AG04449 (cell line): Measurements from ENCODE around the gene TERB1.

Experiments
- CTCF ChIA-PET: fragments of 350-600 bp; formaldehyde crosslinking; extraction: SDS; loops from one replicate; lab custom pipeline; 2021; ENCODE audit warnings: antibody characterized with exemption; lab: Yijun Ruan, JAX
- POLR2A ChIA-PET: fragments of 400-600, 350-600 bp; formaldehyde crosslinking; extraction: SDS; loops from one replicate; lab custom pipeline; 2020; ENCODE audit warnings: antibody characterized with exemption, inconsistent platforms; lab: Yijun Ruan, JAX
- DNase-seq: peaks from one replicate; pipeline ENCODE4 v3.0.0-alpha.2; 2010; ENCODE audit warnings: low read depth, low spot score
- H3K4me3 ChIP-seq: 2 replicates; pipeline ENCODE4 v1.5.1; 2011; ENCODE audit warnings: low read depth, mild to moderate bottlenecking, control low read depth, low read length
- TF ChIP-seq, protein P1 (sequence below): IDR thresholded peaks from one replicate; pipeline ENCODE4 v1.5.1; 2011; ENCODE audit warnings: mild to moderate bottlenecking, moderate library complexity, low read length, control low read depth, inconsistent platforms; ENCODE audit not compliant: insufficient read depth; ENCODE audit errors: missing control alignments

TERB1 gene

DNA sequence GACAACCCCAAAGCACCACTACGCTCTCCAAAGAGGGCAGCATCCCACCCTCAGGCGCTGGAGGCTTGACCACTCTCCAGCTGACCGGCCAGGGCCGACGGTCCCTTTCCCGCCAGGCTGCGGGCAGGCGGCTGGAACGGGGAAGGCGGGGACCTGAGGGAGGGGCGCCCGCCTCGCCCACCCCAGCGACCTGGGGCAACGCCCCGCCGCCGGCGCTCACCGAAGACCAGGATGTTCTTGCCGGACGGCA, 50.4 kb downstream of the TERB1 start:
- ChIA-PET POLR2A (interaction anchor here (0.6 to 1.6 kb wide), 3 partner anchors 10 to 197 kb away, joined by 3 to 11 read pairs (median 3); no protein-coding TSS in a partner anchor), CTCF (interaction anchor here (0.6 to 20.6 kb wide), 33 partner anchors 11 to 347 kb away, joined by 3 to 501 read pairs (median 7); partner anchors contain the start of gene NAE1)
- peak overlapping the region; percentile 93 for H3K4me3 ChIP-seq
- DNase-seq, result no peak
- TF ChIP-seq, protein P1, sequence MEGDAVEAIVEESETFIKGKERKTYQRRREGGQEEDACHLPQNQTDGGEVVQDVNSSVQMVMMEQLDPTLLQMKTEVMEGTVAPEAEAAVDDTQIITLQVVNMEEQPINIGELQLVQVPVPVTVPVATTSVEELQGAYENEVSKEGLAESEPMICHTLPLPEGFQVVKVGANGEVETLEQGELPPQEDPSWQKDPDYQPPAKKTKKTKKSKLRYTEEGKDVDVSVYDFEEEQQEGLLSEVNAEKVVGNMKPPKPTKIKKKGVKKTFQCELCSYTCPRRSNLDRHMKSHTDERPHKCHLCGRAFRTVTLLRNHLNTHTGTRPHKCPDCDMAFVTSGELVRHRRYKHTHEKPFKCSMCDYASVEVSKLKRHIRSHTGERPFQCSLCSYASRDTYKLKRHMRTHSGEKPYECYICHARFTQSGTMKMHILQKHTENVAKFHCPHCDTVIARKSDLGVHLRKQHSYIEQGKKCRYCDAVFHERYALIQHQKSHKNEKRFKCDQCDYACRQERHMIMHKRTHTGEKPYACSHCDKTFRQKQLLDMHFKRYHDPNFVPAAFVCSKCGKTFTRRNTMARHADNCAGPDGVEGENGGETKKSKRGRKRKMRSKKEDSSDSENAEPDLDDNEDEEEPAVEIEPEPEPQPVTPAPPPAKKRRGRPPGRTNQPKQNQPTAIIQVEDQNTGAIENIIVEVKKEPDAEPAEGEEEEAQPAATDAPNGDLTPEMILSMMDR, result no peak

- no peak for DNase-seq
- ChIA-PET POLR2A (interaction anchor here (1.6 kb wide), 1 partner anchor 9 kb away, joined by 11 read pairs; no protein-coding TSS in a partner anchor), CTCF (interaction anchor here (1.0 to 20.6 kb wide), 11 partner anchors 12 to 142 kb away, joined by 3 to 501 read pairs (median 12); partner anchors contain the start of gene NAE1)
- H3K4me3 ChIP-seq, result peak overlapping the region; percentile 93
- TF ChIP-seq, protein P1, result no peak
These were observed 50.9 kb downstream of the TERB1 start for GRCh38 chr16:66750279-66751052.

- POLR2A ChIA-PET, result no interaction called here
- peak; percentile 7 for DNase-seq
These were observed 54.7 kb downstream of the TERB1 start for GRCh38 chr16:66746682-66747081.

DNA sequence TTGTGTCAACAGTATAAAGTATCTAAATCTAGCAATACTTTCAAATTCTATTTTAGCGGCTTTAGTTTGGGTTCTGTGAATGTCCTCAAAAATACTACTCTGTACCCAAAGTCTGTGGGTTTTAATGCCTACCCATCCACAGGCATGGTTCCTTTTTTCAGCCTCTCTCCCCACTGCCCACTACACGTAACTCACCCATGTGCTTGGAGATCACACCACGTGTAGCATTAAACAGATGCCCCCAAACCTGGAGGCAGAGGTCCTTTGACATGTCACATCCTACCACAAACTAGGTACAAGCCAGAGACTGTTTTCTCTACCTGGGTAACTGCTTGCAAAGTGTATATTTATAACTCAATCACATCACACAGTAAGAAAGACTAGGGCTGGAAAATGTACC, 55.3 kb downstream of the TERB1 start:
- ChIA-PET POLR2A (no interaction called here), CTCF (interaction anchor here (0.7 to 20.6 kb wide), 2 partner anchors 9 to 12 kb away, joined by 3 to 501 read pairs; no protein-coding TSS in a partner anchor)
- TF ChIP-seq, protein P1, result no peak
- H3K4me3 ChIP-seq, result no peak overlapping the region
- no peak for DNase-seq

More at GRCh38 chr16:66746682-66747081, 54.7 kb downstream of the TERB1 start:
- TF ChIP-seq, protein P1, result no peak
- H3K4me3 ChIP-seq, result no peak overlapping the region
- CTCF ChIA-PET, result interaction anchor here (0.7 to 20.6 kb wide), 2 partner anchors 9 to 13 kb away, joined by 3 to 501 read pairs; no protein-coding TSS in a partner anchor

- CTCF ChIA-PET, result interaction anchor here (0.7 to 20.6 kb wide), 16 partner anchors 1 to 338 kb away, joined by 3 to 501 read pairs (median 6); partner anchors contain the start of genes DYNC1LI2 and NAE1
- POLR2A ChIA-PET, result interaction anchor here (0.6 to 1.4 kb wide), 3 partner anchors 9 to 80 kb away, joined by 3 to 11 read pairs (median 3); partner anchors contain the start of gene DYNC1LI2
- H3K4me3 ChIP-seq, result no peak overlapping the region
- TF ChIP-seq, protein P1, result no peak
- DNase-seq, result no peak
These were observed 59.2 kb downstream of the TERB1 start for GRCh38 chr16:66741950-66742808.
